Keratinocyte (primary cell): Measurements from ENCODE around the gene PIAS1.

Experiments used
- EZH2 ChIP-seq: IDR thresholded peaks from one replicate; pipeline ENCODE4 v1.6.1; 2012; ENCODE audit warnings: inconsistent platforms, mild to moderate bottlenecking, low read length, moderate library complexity
- TF ChIP-seq, protein P1 (sequence below), 3 experiments: IDR thresholded peaks in 1 of 3; conservative IDR thresholded peaks in 1 of 3; optimal IDR thresholded peaks in 1 of 3; 2 replicates in 2 of 3; 3 replicates in 1 of 3; pipeline versions ENCODE3 to v1.5.1; 2011; ENCODE audit warnings: low read length in 3 of 3, mild to moderate bottlenecking in 3 of 3, moderate library complexity in 2 of 3, control low read depth in 1 of 3, inconsistent platforms in 1 of 3; ENCODE audit not compliant: insufficient read depth in 2 of 3; ENCODE audit errors: extremely low read depth in 1 of 3

DNA sequence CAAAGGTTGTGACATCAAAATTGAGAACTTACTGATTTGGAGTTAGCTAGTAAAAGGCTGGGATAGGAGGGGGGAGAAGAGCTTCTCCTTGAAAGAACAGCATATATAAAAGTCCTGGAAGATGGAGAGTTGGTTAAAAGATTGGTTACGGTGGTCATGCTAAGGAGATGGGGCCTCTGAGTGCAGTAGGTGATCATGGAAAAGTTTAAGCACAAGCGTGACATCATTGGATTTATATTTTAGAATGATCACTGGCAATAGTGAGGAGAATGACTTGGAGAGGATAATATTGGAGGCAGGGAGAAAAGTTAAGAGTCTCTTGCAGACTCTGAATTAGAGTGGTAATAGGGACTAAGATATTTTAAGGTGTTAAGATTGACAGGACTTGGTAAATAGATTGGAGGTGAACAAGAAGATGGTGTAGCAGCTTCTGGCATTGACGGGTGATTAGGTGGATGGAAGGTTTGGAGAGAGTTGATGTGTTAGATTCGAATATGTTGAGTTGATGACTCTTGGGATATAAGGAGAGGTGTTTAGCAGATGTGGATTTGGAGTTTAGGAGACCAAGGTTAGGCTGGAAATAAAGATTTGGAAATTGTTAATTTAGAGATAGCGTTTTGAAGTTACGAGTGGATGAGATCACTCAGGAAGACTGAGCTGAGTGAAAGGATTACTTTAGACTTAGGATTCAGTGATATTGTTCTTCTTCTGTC lies 19.6 kb downstream of the PIAS1 start:
- TF ChIP-seq, protein P1, sequence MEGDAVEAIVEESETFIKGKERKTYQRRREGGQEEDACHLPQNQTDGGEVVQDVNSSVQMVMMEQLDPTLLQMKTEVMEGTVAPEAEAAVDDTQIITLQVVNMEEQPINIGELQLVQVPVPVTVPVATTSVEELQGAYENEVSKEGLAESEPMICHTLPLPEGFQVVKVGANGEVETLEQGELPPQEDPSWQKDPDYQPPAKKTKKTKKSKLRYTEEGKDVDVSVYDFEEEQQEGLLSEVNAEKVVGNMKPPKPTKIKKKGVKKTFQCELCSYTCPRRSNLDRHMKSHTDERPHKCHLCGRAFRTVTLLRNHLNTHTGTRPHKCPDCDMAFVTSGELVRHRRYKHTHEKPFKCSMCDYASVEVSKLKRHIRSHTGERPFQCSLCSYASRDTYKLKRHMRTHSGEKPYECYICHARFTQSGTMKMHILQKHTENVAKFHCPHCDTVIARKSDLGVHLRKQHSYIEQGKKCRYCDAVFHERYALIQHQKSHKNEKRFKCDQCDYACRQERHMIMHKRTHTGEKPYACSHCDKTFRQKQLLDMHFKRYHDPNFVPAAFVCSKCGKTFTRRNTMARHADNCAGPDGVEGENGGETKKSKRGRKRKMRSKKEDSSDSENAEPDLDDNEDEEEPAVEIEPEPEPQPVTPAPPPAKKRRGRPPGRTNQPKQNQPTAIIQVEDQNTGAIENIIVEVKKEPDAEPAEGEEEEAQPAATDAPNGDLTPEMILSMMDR (optimal IDR thresholded peaks at IDR 0.05 in 1 of 3, IDR thresholded peaks at IDR 0.05 in 1 of 3, conservative IDR thresholded peaks at IDR 0.05 in 1 of 3; ENCODE audit: extremely low read depth in 1 of 3, insufficient read depth in 2 of 3, low read length in 3 of 3), result no peak
- TF ChIP-seq EZH2, result no peak
